HEK293 (cell line): ENCODE data around the gene IKZF1.

ENCODE experiments used
- CTCF ChIA-PET: fragments of 350-600 bp; formaldehyde crosslinking; extraction: SDS; loops from one replicate; lab custom pipeline; 2021; ENCODE audit warnings: antibody characterized with exemption; lab: Yijun Ruan, JAX
- POLR2A ChIA-PET: fragments of 300-600 bp; formaldehyde crosslinking; extraction: SDS; loops from one replicate; lab custom pipeline; 2020; ENCODE audit warnings: antibody characterized with exemption, inconsistent platforms; lab: Yijun Ruan, JAX
- H3K27ac ChIP-seq: fragments of 200-500 bp; sonication (Bioruptor generic); 2 replicates; pipeline ENCODE4 v1.5.1; 2014; ENCODE audit warnings: low read depth, low read length, control low read depth, inconsistent platforms; ENCODE audit errors: extremely low read depth
- H3K36me3 ChIP-seq, 2 experiments: fragments of 200-500 bp in 1 of 2; sonication (Bioruptor generic) in 1 of 2; 1 replicate in 1 of 2; 2 replicates in 1 of 2; pipeline ENCODE4 v1.5.1; 2014 to 2017; ENCODE audit warnings: inconsistent platforms in 2 of 2, low read length in 2 of 2; ENCODE audit not compliant: control insufficient read depth in 2 of 2, insufficient read depth in 1 of 2
- H3K4me1 ChIP-seq: fragments of 200-500 bp; sonication (Bioruptor generic); 2 replicates; pipeline ENCODE4 v1.5.1; 2014; ENCODE audit warnings: mild to moderate bottlenecking, low read length, inconsistent platforms; ENCODE audit not compliant: control insufficient read depth, insufficient read depth
- H3K4me3 ChIP-seq: 2 replicates; pipeline ENCODE4 v1.5.1; 2011; ENCODE audit warnings: low read depth, mild to moderate bottlenecking, control low read depth, low read length, moderate library complexity
- H3K9me3 ChIP-seq: fragments of 200-500 bp; sonication (Bioruptor generic); 2 replicates; pipeline ENCODE4 v1.5.1; 2014; ENCODE audit warnings: low read depth, low read length, inconsistent platforms; ENCODE audit not compliant: control insufficient read depth, insufficient read depth
- BCL6B ChIP-seq: fragments of 450-650 bp; formaldehyde crosslinking; IDR thresholded peaks from 2 replicates; pipeline ENCODE4 v1.5.1; 2017; ENCODE audit warnings: missing biosample characterization, missing genetic modification characterization
- FEZF1 ChIP-seq: fragments of 450-650 bp; formaldehyde crosslinking; IDR thresholded peaks from 2 replicates; pipeline ENCODE4 v1.5.1; 2016; ENCODE audit warnings: missing biosample characterization, missing genetic modification characterization
- KLF7 ChIP-seq: fragments of 450-650 bp; formaldehyde crosslinking; IDR thresholded peaks from 2 replicates; pipeline ENCODE4 v1.5.1; 2016; ENCODE audit warnings: missing biosample characterization, missing genetic modification characterization, borderline replicate concordance
- KLF8 ChIP-seq: fragments of 450-650 bp; formaldehyde crosslinking; IDR thresholded peaks from 2 replicates; pipeline ENCODE4 v1.5.1; 2016; ENCODE audit warnings: missing biosample characterization, missing genetic modification characterization
- PRDM1 ChIP-seq: fragments of 450-650 bp; formaldehyde crosslinking; IDR thresholded peaks from 2 replicates; pipeline ENCODE4; 2016; ENCODE audit warnings: missing biosample characterization, missing genetic modification characterization
- SETDB1 ChIP-seq: IDR thresholded peaks from one replicate; pipeline ENCODE4 v1.6.1; 2017; ENCODE audit warnings: mild to moderate bottlenecking, low read length, moderate library complexity, mixed read lengths; ENCODE audit not compliant: insufficient read length
- YY1 ChIP-seq: fragments of 450-650 bp; formaldehyde crosslinking; IDR thresholded peaks from 2 replicates; pipeline ENCODE4 v1.5.1; 2018; ENCODE audit warnings: missing biosample characterization, missing genetic modification characterization
- ZBTB10 ChIP-seq: fragments of 450-650 bp; formaldehyde crosslinking; IDR thresholded peaks from 2 replicates; pipeline ENCODE4 v1.5.1; 2016; ENCODE audit warnings: missing biosample characterization, missing genetic modification characterization
- ZNF114 ChIP-seq: fragments of 450-650 bp; formaldehyde crosslinking; IDR thresholded peaks from 2 replicates; pipeline ENCODE4 v1.5.0; 2017; ENCODE audit warnings: missing biosample characterization, missing genetic modification characterization
- ZNF169 ChIP-seq: fragments of 450-650 bp; formaldehyde crosslinking; IDR thresholded peaks from 2 replicates; pipeline ENCODE4 v1.5.1; 2016; ENCODE audit warnings: missing biosample characterization, missing genetic modification characterization
- ZNF19 ChIP-seq: fragments of 450-650 bp; formaldehyde crosslinking; IDR thresholded peaks from 2 replicates; pipeline ENCODE4; 2016; ENCODE audit warnings: missing biosample characterization, missing genetic modification characterization, low read depth
- ZNF202 ChIP-seq: fragments of 450-650 bp; formaldehyde crosslinking; IDR thresholded peaks from 2 replicates; pipeline ENCODE4 v1.5.1; 2016; ENCODE audit warnings: missing biosample characterization, missing genetic modification characterization, borderline replicate concordance
- ZNF211 ChIP-seq: fragments of 450-650 bp; formaldehyde crosslinking; IDR thresholded peaks from 2 replicates; pipeline ENCODE4 v1.5.1; 2016; ENCODE audit warnings: low read depth, missing biosample characterization, missing genetic modification characterization
- ZNF214 ChIP-seq: fragments of 450-650 bp; formaldehyde crosslinking; IDR thresholded peaks from 2 replicates; pipeline ENCODE4 v1.5.1; 2017; ENCODE audit warnings: missing biosample characterization, mild to moderate bottlenecking, missing genetic modification characterization, borderline replicate concordance
- ZNF221 ChIP-seq: fragments of 450-650 bp; formaldehyde crosslinking; IDR thresholded peaks from 2 replicates; pipeline ENCODE4 v1.5.1; 2017; ENCODE audit warnings: missing biosample characterization, missing genetic modification characterization, borderline replicate concordance
- ZNF223 ChIP-seq: fragments of 450-650 bp; formaldehyde crosslinking; IDR thresholded peaks from 2 replicates; pipeline ENCODE4 v1.5.1; 2016; ENCODE audit warnings: missing biosample characterization, missing genetic modification characterization
- ZNF292 ChIP-seq: fragments of 450-650 bp; formaldehyde crosslinking; IDR thresholded peaks from 2 replicates; pipeline ENCODE4 v1.5.1; 2016; ENCODE audit warnings: low read depth, missing biosample characterization, missing genetic modification characterization, borderline replicate concordance
- ZNF311 ChIP-seq: fragments of 450-650 bp; formaldehyde crosslinking; IDR thresholded peaks from 2 replicates; pipeline ENCODE4 v1.5.1; 2017; ENCODE audit warnings: missing biosample characterization, missing genetic modification characterization, borderline replicate concordance
- ZNF366 ChIP-seq: fragments of 450-650 bp; formaldehyde crosslinking; conservative IDR thresholded peaks from 2 replicates; pipeline ENCODE4 v1.5.1; 2016; ENCODE audit warnings: missing biosample characterization, missing genetic modification characterization
- ZNF473 ChIP-seq: fragments of 450-650 bp; formaldehyde crosslinking; IDR thresholded peaks from 2 replicates; pipeline ENCODE4 v1.5.1; 2017; ENCODE audit warnings: missing biosample characterization, missing genetic modification characterization
- ZNF645 ChIP-seq: fragments of 450-650 bp; formaldehyde crosslinking; IDR thresholded peaks from 2 replicates; pipeline ENCODE4; 2016; ENCODE audit warnings: missing biosample characterization, missing genetic modification characterization
- ZNF776 ChIP-seq: fragments of 450-650 bp; formaldehyde crosslinking; IDR thresholded peaks from 2 replicates; pipeline ENCODE4 v1.5.0; 2017; ENCODE audit warnings: missing biosample characterization, missing genetic modification characterization, borderline replicate concordance

Gene IKZF1

DNA sequence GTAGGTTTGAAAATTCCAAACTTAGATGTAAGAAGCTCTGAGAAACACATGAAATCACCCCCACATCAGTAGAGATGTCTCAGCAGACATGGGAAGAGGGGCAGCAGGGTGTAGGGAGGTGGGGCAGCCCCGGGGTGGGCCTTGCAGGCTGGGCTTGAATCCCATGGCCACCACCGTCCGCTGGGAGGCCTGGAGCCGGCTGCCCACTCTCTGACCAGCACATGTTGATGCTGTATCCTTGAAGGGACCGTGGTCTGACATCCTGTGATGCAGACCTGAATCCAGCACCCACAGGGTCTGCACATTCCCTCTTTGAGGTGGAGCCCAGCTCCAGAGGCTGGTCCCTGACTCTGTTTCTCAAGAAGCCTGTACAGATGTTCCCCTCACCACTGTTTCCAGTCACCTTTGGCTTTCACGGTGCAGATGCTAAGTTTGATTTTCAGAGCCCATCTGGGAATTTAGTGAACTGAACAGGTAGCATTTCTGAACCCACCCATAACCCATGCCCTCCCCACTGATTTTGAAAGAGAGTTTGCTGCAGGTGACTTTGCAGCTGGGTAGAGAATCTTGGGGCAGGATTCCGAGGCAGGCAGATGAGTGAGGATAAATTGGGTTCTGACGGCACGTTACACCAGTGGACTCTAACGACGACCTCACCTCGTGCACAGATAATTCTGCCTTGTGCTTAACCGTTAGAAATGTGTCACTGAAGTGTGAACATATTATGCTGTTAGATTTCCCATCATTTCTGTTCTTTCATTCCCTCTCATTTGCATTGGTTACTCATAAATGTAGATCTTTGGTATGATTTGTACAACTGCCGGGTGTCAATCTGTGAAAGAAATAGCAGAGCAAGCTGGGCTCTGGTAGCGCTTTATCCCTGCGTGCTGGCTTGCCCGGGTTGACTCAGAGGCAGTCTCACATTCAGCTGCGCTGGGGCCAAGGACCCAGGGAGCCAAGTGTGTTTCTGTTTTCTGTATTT, 45.7 kb downstream of the IKZF1 start:
- Histone ChIP-seq H3K27ac (no peak overlapping the region), H3K9me3 (no peaks in the 10 kb centered on the region), H3K36me3 (no peaks in the 10 kb centered on the region), H3K4me1 (no peaks in the 10 kb centered on the region), H3K4me3 (no peak overlapping the region)
- POLR2A ChIA-PET = no interaction called here
- TF ChIP-seq ZNF645 (tag by site-specific recombination) (no peak), ZNF292 (no peak), KLF7 (tag by site-specific recombination) (no peak), FEZF1 (no peak), ZNF776 (tag by site-specific recombination) (no peak), ZNF211 (tag by site-specific recombination) (no peak), SETDB1 (no peak), PRDM1 (tag by site-specific recombination) (no peak), KLF8 (tag by site-specific recombination) (no peak), ZBTB10 (tag by site-specific recombination) (no peak), ZNF19 (tag by site-specific recombination) (no peak), ZNF473 (no peak), BCL6B (no peak), YY1 (tag by site-specific recombination) (no peak), ZNF114 (no peak), ZNF202 (tag by site-specific recombination) (no peak), ZNF221 (tag by site-specific recombination) (no peak), ZNF223 (tag by site-specific recombination) (no peak), ZNF311 (tag by site-specific recombination) (no peak)
- CTCF ChIA-PET = no interaction called here

DNA sequence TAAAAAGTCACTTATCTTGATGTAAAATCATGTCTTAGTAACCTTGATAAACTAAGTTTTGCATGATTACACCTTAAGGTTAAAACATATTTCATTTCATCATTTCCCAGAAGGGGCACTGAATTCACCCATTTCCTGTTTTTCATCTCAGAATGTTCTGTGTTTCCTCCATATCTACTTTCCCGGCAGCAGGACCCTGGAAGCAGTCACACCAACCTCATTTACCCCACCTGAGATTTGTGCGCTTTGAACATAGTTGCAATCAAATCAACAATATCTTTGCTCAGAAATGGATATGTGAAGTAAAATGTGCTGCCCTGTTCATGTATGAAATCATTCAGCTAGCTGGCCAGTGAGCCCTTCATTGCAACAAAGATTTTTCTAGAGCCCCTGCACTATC, 46.8 kb downstream of the IKZF1 start:
- Histone ChIP-seq H3K9me3 (no peaks in the 10 kb centered on the region), H3K4me3 (no peak overlapping the region), H3K27ac (no peak overlapping the region), H3K36me3 (no peaks in the 10 kb centered on the region), H3K4me1 (no peaks in the 10 kb centered on the region)
- CTCF ChIA-PET = no interaction called here
- TF ChIP-seq ZNF366 (tag by site-specific recombination) (no peak), ZNF169 (tag by site-specific recombination) (no peak), ZNF214 (no peak)
- POLR2A ChIA-PET = no interaction called here
